ENCODE data around the gene ZDHHC18.

ZDHHC18 gene

GRCh38 chr1:26900001-26900814, 73.7 kb downstream of the ZDHHC18 start, which contains the start of gene GPATCH3:
TSS of gene GPATCH3 (minus strand) at chr1:26900467. CDS start at chr1:26900442, 25 bp downstream.
- peak; percentile 69 for DNase-seq (ENCODE audit: low read depth)

DNA sequence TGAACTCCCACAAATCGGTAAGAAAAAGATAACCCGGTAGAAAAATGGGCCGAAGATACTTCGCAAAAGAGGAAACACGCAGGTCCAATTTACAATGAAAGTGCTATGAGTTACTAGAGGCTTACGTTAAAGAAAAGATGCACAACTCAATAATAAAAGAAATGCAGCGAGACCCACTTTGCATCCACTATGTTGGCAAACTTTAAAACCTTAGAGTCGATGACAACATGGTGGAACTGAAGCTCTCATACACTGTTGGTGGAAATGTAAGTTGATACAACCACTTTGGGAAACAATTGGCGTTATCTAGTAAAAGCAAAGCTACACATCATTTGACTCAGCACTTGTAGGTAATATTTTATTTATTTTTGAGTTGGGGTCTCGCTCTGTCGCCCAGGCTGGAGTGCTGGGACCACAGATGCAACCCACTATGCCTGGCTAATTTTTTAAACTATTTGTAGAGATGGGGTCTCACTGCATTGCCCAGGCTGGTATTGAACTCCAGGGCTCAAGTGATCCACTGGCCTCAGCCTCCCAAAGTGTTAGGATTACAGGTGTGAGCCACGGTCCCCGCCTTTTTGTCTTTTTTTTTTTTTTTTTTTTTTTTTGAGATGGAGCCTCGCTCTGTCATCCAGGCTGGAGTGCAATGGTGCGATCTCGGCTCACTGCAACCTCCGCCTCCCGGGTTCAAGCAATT, 74.5 kb downstream of the ZDHHC18 start:
- DNase-seq (ENCODE audit: low read depth), result no peak

Data from stimulated activated CD8-positive, alpha-beta memory T cell treated with anti-CD3 and anti-CD28 coated beads, Interleukin-12 subunit alpha, Interleukin-12 subunit beta, amount 100 ng/mL, for 4 hours (primary cell).